Limb (tissue), 2 donors: ENCODE measurements around the gene CCDC127.

Experiments
- DNase-seq, 2 donors: peaks; one replicate each; pipeline ENCODE4 v3.0.0-alpha.2; 2016; ENCODE audit errors: extremely low spot score in 2 of 2

The CCDC127 gene

DNA sequence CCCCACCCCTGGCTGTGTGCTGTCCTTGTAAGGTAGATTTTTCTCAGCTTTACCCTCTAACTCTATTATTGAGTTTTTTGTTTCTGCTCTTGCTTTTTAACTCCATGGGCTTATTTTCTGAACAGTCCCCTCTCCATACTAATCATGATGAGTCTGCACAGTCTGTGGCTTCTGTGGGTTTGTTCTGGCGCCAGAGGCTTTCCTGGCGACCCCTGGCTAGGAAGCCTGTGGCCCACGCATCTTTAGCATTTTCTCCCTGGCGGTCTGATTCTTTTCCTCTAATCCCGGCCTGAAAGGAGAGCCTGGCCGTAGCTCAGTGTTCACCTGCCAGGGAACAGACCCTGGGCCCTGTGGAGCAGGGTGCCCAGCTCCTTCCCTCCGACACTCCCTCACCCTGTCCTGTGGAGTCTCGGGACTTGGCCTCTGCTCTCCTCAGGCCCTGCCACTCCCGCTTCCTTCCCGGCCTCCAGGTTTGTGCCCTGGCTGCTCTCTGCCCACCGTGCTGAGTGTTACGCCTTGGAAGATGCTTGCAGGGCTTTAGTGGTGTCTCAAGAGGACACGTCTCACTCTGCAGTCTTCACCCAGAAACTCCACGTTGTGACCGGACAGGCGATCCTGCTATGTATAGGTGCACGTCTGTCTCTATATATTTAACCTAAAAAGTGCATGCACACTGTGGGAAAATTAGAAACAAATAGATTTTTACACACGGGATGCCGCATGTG lies 58.3 kb downstream of the CCDC127 start:
- DNase-seq = peak in 1 of 2 donors; percentile 14

DNA sequence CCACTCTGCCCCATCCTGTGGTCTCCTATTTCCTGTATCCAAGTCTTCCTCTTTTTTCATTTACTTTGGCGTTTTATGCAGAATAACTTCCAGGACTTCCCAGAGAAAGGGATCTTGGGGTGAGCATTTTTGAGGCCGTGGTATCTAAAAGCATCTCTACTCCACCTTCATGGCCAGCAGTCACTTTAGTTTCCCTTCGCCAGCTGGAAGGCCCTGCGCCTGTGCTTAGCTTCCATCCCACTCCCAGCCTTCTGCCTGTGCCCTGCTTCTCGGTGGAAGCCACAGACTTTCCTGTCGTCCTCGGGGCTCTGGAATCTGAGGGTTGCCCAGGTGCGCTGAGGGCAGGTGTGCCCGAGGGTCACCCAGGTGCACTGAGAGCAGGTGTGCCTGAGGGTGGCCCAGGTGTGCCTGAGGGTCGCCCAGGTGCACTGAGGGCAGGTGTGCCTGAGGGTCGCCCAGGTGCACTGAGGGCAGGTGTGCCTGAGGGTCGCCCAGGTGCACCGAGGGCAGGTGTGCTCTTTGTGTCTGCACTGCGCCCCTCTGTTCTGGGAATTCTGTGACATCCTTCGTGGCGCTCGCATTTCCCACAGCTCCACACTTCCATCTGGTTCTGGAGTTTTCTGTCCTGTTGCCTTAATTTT lies 59.0 kb downstream of the CCDC127 start:
- DNase-seq = peak in 1 of 2 donors; percentile 10

DNA sequence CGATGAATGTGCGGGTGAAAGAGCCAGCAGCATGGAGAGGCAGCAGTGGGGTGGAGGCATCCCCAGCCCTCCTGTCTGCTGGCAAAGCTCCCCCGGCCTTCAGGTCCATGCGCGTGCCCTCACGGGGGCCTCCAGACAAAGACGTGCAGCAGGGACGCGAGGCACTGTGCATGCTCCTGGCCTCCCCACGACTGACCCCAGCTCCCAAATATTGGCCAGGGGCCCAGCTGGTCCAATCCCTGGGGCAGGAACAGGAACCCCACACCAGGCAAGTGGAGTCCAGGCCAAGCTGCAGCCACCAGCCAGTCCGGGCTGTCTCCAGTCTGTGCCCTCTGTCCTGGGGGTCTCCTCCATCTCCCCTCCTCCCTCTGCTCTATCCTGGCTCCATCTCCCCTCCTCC lies 60.2 kb downstream of the CCDC127 start:
- DNase-seq = peak in 1 of 2 donors; percentile 14

DNA sequence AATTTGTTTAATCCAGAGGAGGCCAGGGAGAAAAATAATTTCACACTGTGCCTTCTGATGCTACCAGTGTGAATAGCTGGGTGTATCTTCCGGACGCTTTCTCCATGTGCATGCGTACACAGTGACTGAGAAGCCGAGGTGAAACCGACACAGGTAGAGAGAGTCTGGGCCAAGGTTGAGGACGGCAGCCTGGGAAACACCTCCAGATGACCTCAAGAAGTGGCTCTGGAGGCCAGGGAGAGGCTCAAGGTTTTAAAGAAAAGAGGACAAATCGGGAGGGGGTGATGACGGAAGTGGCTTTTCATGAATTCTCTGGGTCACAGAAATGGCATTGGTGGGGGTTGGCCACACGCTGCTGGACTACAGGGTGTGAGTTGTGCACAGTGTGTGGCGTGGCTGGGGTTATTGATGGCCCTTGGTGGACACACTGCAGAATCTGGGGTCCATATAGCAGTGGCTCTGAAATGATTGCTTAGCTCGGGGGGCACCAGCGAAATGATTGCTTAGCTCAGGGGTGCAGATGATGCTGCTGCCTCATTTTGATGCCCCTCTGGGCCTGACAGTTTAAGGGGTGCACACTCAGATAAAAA lies 60.7 kb downstream of the CCDC127 start:
- DNase-seq = peak in 1 of 2 donors; percentile 13

DNA sequence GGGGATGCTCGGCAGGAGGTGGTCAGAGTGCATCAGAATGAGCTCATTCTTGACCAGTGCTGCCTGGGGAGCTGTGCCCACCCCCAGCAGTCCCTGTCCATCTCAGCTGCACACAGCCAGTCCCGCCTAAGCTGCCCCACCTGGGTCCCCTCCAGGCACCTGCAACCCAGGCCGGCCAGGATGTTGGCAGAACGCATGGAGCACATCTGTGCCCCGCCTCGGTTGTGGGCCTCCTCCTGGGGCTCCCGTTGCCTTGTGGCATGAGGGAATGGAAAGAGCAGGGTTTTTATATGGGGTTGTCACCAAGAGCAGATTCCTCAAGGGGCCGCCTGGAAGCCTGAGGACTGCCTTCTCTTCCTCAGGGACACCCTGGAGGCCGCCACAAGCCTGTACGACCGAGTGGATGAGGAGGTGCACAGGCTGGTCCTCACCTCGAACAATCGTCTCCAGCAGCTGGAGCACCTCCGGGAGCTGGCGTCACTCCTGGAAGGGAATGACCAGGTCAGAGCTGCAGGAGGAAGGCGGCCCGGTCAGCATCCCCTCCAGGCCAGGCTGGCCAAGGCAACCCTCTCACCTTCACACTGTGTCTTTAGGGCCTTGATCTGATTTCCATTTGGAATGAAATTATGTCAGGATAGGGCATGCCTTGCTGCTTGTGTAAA lies 61.4 kb downstream of the CCDC127 start:
- peak in 1 of 2 donors; percentile 14 for DNase-seq

DNA sequence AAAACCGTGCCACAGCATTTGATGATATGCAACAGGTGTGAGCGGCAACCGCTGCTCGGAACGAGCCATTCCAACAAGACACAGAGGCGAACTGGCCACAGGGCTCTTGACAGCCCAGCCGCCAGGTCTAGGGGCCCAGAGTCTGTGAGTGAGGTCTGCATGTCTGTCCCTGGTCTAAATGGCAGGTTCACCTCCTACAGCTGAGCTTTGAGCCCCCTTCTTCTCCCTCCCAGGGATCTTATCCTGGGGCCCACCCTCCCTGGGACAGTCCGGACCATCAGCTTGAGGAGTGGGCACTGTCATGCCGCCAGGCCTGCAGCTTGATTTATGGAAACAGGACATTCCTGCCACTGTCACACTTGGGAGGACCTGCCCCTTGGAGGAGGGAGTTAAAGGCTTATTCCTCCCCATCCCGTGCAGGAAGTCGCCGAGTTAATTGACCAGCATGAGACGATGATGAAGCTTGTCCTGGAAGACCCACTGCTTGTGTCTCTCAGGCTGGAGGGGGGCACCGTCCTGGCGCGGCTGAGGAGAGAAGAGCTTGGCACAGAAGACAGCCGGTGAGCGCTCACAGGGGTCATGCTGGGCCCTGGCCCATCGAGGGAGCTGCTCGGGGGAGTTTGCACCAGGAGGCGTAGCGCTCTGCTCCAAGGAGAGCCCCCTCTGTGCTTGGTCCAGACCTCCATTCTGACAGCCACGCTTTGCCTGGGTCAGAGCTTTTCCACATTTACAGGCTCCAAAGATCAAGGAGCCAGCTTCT lies 62.1 kb downstream of the CCDC127 start:
- DNase-seq = peak in 1 of 2 donors; percentile 12

DNA sequence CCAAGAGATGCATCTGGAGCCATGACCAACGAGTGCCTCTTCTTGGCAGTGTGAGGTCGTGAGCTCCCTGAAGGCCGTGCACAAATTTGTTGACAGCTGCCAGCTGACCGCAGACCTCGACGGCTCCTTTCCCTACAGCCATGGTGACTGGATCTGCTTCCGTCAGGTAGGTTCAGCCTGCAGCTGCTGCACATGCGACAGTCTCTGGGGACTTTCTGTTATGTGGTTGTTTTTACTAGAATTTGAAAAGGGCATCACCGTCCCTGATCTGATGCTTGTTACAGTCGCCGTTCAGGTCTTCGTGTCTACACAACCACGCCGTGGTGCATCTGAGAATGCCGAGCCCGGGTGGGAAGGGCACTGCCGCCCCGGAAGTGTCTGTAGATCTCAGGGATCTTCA lies 63.1 kb downstream of the CCDC127 start:
- DNase-seq = peak in 1 of 2 donors; percentile 12

DNA sequence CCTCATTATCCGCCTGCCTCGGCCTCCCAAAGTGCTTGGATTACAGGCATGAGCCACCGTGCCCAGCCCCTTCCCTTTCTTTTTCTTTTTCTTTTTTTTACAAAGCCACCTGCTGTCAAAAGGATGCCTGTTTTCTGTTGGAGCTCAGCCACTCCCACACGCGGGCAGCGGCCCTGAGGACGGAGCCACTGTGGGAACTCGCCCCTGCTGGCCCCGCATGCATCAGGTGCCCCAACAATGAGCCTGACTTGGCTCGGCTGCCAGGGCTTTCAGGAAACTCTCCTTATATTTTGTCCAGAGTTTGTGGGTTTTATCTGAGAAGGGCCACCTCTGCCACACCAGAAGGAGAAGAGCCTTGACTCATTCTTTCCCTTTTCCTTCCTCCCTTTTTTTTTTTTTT lies 63.7 kb downstream of the CCDC127 start:
- DNase-seq = peak in 1 of 2 donors; percentile 14

DNA sequence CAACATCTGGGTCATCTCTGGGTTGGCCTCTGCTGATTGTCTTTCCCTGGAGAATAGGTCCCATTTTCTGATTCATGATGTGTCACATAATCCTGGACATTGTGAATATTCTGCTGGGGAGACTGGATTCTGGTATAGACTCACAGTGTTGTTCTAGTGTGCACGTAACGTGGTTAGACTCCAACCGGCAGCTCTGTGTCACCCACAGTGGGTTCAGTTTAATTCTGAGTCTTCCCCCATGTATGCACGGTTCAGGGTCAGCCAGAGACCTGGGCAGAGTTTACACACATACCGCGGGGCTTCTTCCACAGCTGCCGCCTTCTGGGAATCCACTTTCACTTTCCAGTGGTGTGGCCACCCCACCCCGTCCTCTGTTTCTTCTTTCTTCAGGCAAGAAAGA lies 64.7 kb downstream of the CCDC127 start:
- DNase-seq = no peak

DNA sequence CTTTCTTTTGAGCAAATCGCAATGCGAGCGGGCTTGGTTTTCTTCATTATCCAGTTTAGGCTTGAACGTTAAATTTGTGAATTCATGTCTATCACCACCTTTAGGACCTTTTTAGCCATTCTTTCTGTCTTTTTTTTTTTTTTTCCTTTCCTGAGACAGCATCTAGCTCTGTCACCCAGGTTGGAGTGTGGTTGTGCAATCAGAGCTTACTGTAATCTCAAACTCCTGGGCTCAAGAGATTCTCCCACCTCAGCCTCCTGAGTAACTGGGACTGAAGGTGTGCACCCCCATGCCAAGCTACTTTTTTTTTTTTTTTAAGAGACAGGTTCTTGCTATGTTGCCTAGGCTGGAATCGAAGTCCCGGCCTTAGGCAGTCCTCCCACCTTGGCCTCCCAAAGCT lies 65.9 kb downstream of the CCDC127 start:
- no peak for DNase-seq

DNA sequence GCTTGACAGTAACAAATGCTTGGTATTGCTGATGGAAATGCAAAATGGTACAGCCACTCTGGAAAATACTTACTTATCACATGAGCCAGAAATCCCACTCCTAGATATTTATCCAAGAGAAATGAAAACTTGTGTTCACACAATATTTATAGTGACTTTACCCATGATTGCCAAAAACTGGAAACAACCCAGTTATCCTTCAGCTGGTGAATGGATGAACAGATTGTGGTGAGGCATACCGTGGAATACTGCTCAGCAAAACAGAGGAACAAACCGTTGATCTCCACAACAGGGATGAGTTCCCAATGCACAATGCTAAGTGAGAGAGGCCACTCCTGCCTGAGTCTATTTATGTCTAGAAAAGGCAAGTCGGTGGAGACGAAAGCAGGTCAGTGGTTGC lies 67.2 kb downstream of the CCDC127 start:
- DNase-seq = no peak

DNA sequence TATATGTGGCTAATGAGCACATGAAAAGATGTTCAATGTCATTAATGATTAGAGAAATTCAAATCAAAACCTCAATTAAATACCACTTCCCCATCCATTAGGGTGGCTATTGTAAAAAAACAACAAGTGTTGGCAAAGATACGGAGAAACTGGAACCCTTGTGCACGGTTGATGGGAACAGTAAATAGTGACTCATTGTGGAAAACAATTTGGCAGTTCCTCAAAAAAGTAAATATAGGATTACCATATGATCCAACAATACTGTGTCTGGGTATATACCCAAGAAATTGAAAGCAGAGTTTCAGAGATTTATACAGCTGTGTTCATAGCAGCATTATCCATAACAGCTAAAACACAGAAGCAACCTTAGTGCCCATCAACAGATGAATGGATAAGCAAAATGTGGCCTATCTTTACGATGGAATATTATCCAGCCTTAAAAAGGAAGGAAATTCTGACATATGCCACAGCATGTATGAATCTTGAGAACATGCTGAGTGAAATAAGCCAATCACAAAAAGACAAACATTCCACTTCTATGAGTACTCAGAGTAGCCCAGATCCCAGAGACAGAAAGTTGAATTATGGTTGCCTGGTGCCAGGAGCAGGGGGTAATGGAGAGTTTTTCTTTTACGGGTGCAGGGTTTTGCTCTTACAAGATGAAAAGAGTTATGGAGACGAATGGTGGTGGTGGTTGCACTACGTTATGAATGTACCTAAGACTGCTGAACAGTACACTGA lies 68.0 kb downstream of the CCDC127 start:
- DNase-seq = no peak

DNA sequence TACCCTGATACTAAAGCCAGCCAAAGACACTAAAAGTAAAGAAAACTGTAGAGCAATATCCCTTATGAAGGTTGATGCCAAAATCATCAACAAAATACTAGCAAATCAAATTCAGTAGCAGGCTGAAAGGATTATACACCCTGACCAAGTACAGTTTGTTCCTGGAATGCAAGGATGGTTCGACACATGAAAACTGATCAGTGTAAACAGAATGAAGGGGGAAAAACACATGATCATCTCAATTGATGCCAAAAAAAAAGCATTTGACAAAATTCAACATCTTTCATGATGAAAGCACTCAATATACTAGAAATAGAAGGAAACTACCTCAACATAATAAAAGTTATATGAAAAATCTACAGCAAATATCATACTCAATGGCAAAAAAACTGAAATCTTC lies 70.2 kb downstream of the CCDC127 start:
- no peak for DNase-seq
